Right lobe of liver (tissue), 6 donors: ENCODE results near the gene ASCL2. TPM values are rescaled to one million over a fixed set of nuclear protein-coding genes. Genes with fewer than 3 reads are reported as not detected.
A peak's percentile ranks its signal among the peaks of the same experiment; 100 is the strongest.

Experiments
- ATAC-seq, 4 donors: fragments of 200-7000 bp; cut with Tn5 transposase; one replicate each; pipeline ENCODE4 v1.9.1; 2020; ENCODE audit warnings: mild to moderate bottlenecking in 4 of 4, moderate library complexity in 4 of 4
- DNase-seq, 3 donors: peaks; one replicate each; pipeline ENCODE4 v3.0.0-alpha.2; 2020
- H3K27ac ChIP-seq, 3 donors: fragments of 200-600 bp; one replicate each; pipeline ENCODE4 v1.8.0; 2022
- H3K27me3 ChIP-seq, 2 donors: fragments of 200-600 bp; one replicate each; pipeline ENCODE4 v1.8.0; 2022
- H3K36me3 ChIP-seq, 4 donors: fragments of 200-600 bp; sonication (generic) in 1 of 4; one replicate each; pipeline versions ENCODE4 v1.5.1 to v1.8.0; 2017 to 2022; ENCODE audit warnings: control low read depth in 1 of 4
- H3K4me1 ChIP-seq, 4 donors: fragments of 200-600 bp; sonication (generic) in 1 of 4; one replicate each; pipeline versions ENCODE4 v1.5.1 to v1.8.0; 2017 to 2022; ENCODE audit warnings: control low read depth in 1 of 4
- H3K4me3 ChIP-seq, 3 donors: fragments of 200-600 bp; one replicate each; pipeline ENCODE4 v1.8.0; 2022
- H3K9me3 ChIP-seq, 4 donors: fragments of 200-600 bp; sonication (generic) in 1 of 4; one replicate each; pipeline versions ENCODE4 v1.5.1 to v1.8.0; 2017 to 2022; ENCODE audit warnings: control low read depth in 1 of 4
- CTCF ChIP-seq, 4 donors: fragments of 200-600 bp in 3 of 4; fragments of 450-650 bp in 1 of 4; IDR thresholded peaks; one replicate each; pipeline versions ENCODE4 v1.5.1 to v1.8.0; 2016 to 2022; ENCODE audit warnings: antibody characterized with exemption in 4 of 4, mild to moderate bottlenecking in 2 of 4
- POLR2A ChIP-seq: fragments of 450-650 bp; IDR thresholded peaks from one replicate; pipeline ENCODE4 v1.6.1; 2017; ENCODE audit warnings: antibody characterized with exemption, mild to moderate bottlenecking
- WGBS: methylation state at CpG from one replicate; pipeline ENCODE4 v1.1.6; 2018; ENCODE audit warnings: low coverage, low lambda C conversion rate; ENCODE audit not compliant: insufficient coverage; ENCODE audit errors: missing lambda C conversion rate; 5-methylcytosine and 5-hydroxymethylcytosine counted together
- intact Hi-C, 2 donors: fragments of 100-400 bp; cut with DNase I; formaldehyde crosslinking; loops; one replicate each; pipeline versions ENCODE4 v1.11.2 to v1.14.1; 2022
- total RNA-seq, 6 experiments: library from RNA; depleted of rRNA in 2 of 6; stranded (reverse); fragments of >200 nt in 2 of 6; fragmentation: NEBNext Ultra II Directional in 3 of 6; extraction: Animal tissue kit (Norgen Biotek cat#: 25700) in 3 of 6; gene quantifications; one replicate each; pipeline versions ENCODE4 v1.1.0 to v1.2.4, GENCODE V29; 2016 to 2023
- donor health status: DM: no; HTN: yes; CAD: no.
- donor health status: DM: no; HTN: no; CAD: no.
- donor health status: DM: no; HTN: no; CAD: no.
- donor health status: DM: no; HTN: yes; CAD: no.
- donor health status: DM: no; HTN: yes; CAD: no.

Gene ASCL2
- total RNA-seq, 6 experiments from 2014 or later, result 0.42 to 0.81 (median 0.64) TPM

GRCh38 chr11:2317354-2318050 lies 47.1 kb upstream of the ASCL2 start:
- no peak for DNase-seq
- Histone ChIP-seq H3K4me1 (peaks cover 0 to 27% (median 9%) of the 10 kb centered on the region in 4 donors), H3K27ac (no peak overlapping the region), H3K36me3 (no peaks in the 10 kb centered on the region), H3K4me3 (no peak overlapping the region), H3K27me3 (no peaks in the 10 kb centered on the region), H3K9me3 (no peaks in the 10 kb centered on the region)
- 86% methylated on average over 2 of the region's 17 CpGs for WGBS
- no peak for TF ChIP-seq CTCF (IDR thresholded peaks at IDR 0.05)
- TF ChIP-seq POLR2A, result no peak
- no peak for ATAC-seq
- intact Hi-C loops, result no loop called here

GRCh38 chr11:2316963-2317244 lies 46.5 kb upstream of the ASCL2 start:
- no peak for DNase-seq
- Histone ChIP-seq H3K4me1 (peaks cover 0 to 27% (median 9%) of the 10 kb centered on the region in 4 donors), H3K36me3 (no peaks in the 10 kb centered on the region), H3K4me3 (no peak overlapping the region), H3K27ac (no peak overlapping the region), H3K27me3 (no peaks in the 10 kb centered on the region), H3K9me3 (no peaks in the 10 kb centered on the region)
- TF ChIP-seq POLR2A (no peak), CTCF (IDR thresholded peaks at IDR 0.05) (no peak)
- no CpG with 5 or more reads among the region's 3 CpGs for WGBS
- no peak for ATAC-seq
- intact Hi-C loops, result no loop called here

DNA sequence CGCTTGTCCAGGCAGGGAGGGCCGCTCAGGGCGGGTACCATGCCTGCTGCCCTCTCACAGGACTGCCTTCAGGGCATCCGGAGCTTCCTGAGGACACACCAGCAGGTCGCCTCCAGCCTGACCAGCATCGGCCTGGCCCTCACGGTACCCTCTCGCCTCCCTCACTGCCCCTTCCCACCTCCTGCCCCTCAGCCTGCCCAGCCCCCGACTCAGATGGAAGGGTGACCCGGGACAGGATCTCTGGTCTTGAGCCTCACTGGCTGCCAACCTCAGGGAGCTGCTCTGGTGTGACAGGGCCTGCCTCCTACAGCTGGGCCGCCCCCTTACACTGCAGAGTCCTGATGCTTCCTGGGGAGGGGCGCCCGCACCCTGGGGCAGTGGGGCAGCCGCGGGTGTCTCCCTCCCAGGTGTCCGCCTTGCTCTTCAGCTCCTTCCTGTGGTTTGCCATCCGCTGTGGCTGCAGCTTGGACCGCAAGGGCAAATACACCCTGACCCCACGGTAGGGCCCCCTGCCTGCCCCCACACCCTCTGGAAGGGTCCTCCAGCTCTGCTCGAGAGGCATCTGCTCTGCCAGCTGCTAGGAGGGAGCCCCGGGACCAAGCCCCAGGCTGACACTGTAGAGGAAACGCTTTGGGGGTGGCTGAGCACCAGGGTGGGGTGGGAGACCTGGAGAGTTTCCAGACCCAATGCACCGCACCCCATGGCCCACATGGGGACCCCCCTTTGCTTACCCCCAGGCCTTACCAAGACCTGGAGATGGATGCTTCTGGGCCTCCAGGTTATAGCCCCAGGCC lies 46.0 kb upstream of the ASCL2 start:
- no CpG with 5 or more reads among the region's 23 CpGs for WGBS
- Histone ChIP-seq H3K27me3 (no peaks in the 10 kb centered on the region), H3K27ac (no peak overlapping the region), H3K4me1 (peaks cover 0 to 25% (median 8%) of the 10 kb centered on the region in 4 donors), H3K36me3 (no peaks in the 10 kb centered on the region), H3K4me3 (no peak overlapping the region), H3K9me3 (no peaks in the 10 kb centered on the region)
- ATAC-seq, result no peak
- intact Hi-C loops, result no loop called here
- TF ChIP-seq CTCF (IDR thresholded peaks at IDR 0.05) (no peak), POLR2A (no peak)
- DNase-seq, result peak; percentile 18 to 46 (median 41)

DNA sequence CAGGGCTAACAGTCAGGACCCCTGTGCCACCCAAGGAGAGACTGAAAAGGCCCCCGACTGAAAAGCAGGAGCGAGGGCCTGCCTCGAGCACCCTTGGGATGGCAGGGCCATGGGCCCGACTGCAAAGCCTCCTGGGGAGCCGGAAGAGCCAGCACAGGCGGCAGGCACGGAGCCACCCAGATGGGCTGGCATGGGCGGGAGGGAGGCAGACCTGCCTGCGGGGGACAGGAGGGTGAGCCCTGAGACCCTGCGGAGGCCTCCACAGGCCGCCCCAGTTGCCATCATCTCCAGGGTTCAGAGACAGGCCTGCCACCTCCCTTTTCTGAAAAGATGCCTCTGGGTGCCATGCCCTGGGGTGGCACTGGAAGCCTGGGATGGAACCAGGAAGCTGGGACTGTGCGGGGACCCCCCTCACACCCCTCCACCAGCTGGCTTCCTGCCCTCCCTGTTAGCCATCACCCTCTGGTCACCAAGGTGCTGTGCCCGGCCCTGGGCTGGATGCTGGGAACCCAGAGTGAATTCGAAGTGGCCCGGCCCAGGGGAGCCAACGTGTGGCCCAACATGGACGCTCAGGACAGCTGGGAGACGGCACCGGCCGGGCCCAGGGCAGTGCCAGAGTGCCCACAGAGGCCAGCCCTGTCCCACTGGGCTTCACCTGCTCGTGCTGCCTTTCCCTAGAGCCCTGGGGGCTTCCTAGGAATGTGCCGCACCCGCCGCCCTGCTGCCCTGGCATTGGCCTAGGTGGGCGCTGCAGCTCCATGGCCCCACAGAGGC lies 45.2 kb upstream of the ASCL2 start:
- H3K4me1 ChIP-seq, result peaks cover 0 to 17% (median 4%) of the 10 kb centered on the region in 4 donors
- WGBS, result 80% methylated on average over 1 of the region's 25 CpGs
- DNase-seq (peak in 2 of 3 donors; percentile 20 to 50), ATAC-seq (peak in 1 of 4 donors; percentile 9)
- H3K27me3 ChIP-seq, result no peaks in the 10 kb centered on the region
- no peaks in the 10 kb centered on the region for H3K9me3 ChIP-seq
- no peak for TF ChIP-seq POLR2A
- TF ChIP-seq CTCF (IDR thresholded peaks at IDR 0.05), result no peak
- no peak overlapping the region for H3K4me3 ChIP-seq
- no peaks in the 10 kb centered on the region for H3K36me3 ChIP-seq
- peak overlapping the region in 1 of 3 donors; percentile 24 for H3K27ac ChIP-seq
- intact Hi-C loops, result no loop called here
